ENCODE measurements around the gene ZNF561.

GRCh38 chr19:9597027-9597426 is 24.0 kb downstream of the ZNF561 start:
- TF ChIP-seq EZH2 (IDR thresholded peaks at IDR 0.05; ENCODE audit: borderline replicate concordance, low read length) (no peak), CTCF (conservative IDR thresholded peaks at IDR 0.05 in 1 of 2, IDR thresholded peaks at IDR 0.05 in 1 of 2; ENCODE audit: extremely low read depth in 1 of 2, insufficient read depth in 1 of 2, low read depth in 1 of 2, low read length in 2 of 2) (no peak)

Data from mammary epithelial cell (primary cell).